ENCODE data around the gene TTYH2.
A peak's percentile ranks its signal among the peaks of the same experiment; 100 is the strongest.

TTYH2 gene

DNA sequence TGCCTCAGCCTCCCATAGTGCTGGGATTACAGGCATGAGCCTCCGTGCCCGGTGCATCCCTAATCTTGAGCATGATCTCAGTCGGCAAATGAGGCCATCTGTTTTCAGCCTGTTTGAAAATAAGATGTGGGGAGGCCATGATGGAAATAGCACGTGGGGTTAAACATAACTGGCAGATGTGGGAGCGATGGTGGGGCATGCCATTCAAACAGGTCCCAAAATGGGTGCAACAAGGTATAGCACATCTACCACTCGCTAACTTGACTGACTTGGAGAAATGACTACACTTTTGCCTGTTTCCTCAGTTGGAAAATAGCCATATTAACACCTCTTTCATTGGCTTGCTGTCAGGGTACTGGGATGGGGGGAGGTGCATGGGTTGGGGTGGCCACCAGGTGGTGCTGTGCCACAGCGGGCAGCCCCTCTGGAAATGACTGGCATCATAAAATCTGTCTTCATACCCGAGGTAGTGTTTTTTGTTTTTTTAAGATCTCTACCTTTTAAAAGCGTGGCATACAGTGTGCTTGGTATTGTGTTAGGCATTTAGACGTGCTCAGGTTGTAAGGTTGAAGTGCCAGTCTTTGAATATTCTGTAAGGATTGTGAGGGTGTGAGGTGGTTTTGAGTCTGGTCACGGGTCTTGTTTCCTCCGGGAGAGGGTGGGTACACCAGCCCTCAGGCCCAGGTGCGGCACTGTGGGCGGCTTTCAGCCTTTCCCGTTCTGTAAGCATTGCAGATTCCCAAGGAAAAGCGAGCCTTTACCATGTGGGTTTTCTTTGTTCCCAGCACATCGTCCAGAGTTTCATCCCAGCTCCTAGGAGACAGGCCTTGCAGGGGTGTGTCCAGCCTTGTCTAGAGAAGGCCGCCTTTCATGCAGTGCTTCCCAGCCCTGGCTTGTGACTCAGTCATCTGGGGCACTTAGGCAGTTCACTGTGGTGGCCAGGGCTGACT lies 2.9 kb upstream of the TTYH2 start:
- TF ChIP-seq CREB1 (IDR thresholded peaks at IDR 0.05; ENCODE audit: low read depth) (no peak), RAD21 (IDR thresholded peaks at IDR 0.05; ENCODE audit: low read depth) (peak; percentile 42), ZBTB7A (IDR thresholded peaks at IDR 0.05; ENCODE audit: low read depth) (no peak), NFIC (IDR thresholded peaks at IDR 0.05) (peak; percentile 57; the same call in 1 of the 2 replicates)
- TF ChIP-seq, protein P1, sequence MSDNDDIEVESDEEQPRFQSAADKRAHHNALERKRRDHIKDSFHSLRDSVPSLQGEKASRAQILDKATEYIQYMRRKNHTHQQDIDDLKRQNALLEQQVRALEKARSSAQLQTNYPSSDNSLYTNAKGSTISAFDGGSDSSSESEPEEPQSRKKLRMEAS (IDR thresholded peaks at IDR 0.05) = no peak
- TF ChIP-seq, protein P2, sequence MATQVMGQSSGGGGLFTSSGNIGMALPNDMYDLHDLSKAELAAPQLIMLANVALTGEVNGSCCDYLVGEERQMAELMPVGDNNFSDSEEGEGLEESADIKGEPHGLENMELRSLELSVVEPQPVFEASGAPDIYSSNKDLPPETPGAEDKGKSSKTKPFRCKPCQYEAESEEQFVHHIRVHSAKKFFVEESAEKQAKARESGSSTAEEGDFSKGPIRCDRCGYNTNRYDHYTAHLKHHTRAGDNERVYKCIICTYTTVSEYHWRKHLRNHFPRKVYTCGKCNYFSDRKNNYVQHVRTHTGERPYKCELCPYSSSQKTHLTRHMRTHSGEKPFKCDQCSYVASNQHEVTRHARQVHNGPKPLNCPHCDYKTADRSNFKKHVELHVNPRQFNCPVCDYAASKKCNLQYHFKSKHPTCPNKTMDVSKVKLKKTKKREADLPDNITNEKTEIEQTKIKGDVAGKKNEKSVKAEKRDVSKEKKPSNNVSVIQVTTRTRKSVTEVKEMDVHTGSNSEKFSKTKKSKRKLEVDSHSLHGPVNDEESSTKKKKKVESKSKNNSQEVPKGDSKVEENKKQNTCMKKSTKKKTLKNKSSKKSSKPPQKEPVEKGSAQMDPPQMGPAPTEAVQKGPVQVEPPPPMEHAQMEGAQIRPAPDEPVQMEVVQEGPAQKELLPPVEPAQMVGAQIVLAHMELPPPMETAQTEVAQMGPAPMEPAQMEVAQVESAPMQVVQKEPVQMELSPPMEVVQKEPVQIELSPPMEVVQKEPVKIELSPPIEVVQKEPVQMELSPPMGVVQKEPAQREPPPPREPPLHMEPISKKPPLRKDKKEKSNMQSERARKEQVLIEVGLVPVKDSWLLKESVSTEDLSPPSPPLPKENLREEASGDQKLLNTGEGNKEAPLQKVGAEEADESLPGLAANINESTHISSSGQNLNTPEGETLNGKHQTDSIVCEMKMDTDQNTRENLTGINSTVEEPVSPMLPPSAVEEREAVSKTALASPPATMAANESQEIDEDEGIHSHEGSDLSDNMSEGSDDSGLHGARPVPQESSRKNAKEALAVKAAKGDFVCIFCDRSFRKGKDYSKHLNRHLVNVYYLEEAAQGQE (IDR thresholded peaks at IDR 0.05; ENCODE audit: low read depth) = no peak

DNA sequence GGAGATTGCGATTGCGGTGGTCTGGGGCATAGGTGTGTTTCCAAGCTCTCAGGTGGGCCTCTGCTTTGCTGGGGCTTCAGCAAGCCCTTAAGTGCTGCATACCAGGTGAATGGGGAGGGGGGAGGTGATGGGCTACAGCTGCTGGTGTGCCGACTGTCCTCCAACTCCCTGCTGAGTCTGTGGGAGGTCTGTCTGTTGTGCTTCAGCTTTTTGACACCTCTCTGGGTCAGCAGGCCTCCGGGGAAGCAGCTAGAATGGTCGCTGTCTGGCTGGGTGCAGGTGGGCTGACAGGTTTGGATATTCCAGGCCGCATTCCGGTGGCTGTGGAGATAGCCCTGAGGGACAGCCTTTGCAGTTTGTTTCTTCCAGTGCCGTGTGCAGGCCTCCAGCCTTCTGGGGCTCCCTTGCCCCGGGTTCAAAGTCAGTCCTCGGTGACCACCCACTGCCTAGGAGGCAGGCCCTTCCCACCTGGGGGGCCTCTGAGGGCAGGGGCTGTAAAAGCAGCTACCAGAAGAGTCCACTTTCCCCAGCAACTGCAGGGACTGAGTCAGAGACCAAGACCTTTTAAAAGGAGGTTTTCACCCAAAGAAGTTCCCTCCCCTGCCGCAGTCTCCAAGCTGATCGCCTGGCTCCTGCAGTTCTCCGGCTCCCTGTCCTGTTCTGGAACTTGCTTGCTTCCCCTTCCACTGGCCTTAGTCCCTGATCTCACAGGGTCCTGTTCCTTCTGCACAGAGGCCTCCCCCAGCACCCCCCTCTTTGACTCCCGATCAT lies 2.0 kb upstream of the TTYH2 start:
- TF ChIP-seq, protein P3, sequence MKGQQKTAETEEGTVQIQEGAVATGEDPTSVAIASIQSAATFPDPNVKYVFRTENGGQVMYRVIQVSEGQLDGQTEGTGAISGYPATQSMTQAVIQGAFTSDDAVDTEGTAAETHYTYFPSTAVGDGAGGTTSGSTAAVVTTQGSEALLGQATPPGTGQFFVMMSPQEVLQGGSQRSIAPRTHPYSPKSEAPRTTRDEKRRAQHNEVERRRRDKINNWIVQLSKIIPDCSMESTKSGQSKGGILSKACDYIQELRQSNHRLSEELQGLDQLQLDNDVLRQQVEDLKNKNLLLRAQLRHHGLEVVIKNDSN (IDR thresholded peaks at IDR 0.05) = no peak
- no peak for TF ChIP-seq TCF12 (IDR thresholded peaks at IDR 0.05; ENCODE audit: low read depth)
- TF ChIP-seq CREB1 (IDR thresholded peaks at IDR 0.05; ENCODE audit: low read depth) = no peak
- TF ChIP-seq TEAD4 (IDR thresholded peaks at IDR 0.05) = no peak
- no peak for TF ChIP-seq YY1 (IDR thresholded peaks at IDR 0.05; ENCODE audit: low read depth)
- TF ChIP-seq EP300 (IDR thresholded peaks at IDR 0.05; ENCODE audit: borderline replicate concordance) = no peak
- no peak for TF ChIP-seq TAF1 (IDR thresholded peaks at IDR 0.05; ENCODE audit: low read depth)
- TF ChIP-seq, protein P2 (IDR thresholded peaks at IDR 0.05; ENCODE audit: low read depth) = no peak
- TF ChIP-seq EGR1 (IDR thresholded peaks at IDR 0.05) = no peak
- TF ChIP-seq CEBPB (IDR thresholded peaks at IDR 0.05) = no peak
- no peak for TF ChIP-seq NFIC (IDR thresholded peaks at IDR 0.05)
- no peak for TF ChIP-seq RAD21 (IDR thresholded peaks at IDR 0.05; ENCODE audit: low read depth)

DNA sequence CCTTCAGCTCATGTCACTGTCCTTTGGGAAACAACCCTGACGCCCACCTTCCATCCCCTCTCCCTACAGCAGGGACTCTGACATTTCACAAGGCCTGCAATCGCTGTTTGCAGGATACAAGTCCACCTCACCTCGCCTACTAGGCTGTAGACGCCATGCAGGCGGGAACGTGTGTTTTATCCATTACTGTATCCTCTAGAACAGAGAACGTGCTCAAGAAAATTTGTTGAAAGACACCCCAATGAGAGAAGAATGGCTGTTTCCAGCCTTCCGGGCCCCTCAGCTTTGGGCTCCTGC lies 1.5 kb upstream of the TTYH2 start:
- TF ChIP-seq EP300 (IDR thresholded peaks at IDR 0.05; ENCODE audit: borderline replicate concordance) = no peak
- no peak for TF ChIP-seq ZBTB7A (IDR thresholded peaks at IDR 0.05; ENCODE audit: low read depth)

DNA sequence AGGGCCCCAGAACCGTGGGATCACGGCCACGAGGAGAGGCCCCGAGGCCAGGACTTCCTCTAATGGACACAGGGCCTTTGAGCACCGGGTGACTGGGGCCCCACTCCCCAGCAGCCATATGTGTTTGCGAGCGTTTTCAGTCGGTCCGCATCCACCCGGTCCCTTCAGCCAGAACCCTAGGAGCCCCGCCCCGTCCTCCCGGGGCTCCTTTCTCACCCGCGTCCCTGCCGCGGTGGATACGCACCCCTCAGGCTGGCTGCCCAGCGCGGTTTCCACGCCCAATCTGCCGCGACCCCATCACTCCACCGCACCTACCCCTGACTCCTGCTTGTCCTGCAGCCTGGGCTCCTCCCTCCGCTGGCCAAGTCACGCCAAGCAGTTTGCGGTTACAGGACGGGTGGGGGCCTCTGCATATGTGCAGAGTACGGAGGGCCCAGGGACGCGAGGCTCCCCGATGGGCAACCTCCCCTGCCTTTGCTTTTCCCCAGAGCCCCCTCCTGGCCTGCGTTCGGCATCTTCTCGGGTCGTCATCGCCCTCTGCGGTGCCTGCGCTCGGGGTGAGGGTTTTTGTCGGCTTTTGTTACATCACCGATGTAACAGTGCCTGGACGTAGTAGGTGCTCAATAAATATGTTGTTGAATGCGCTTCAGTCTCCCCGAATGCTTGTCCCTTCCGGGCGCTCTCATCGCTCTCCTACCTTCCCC lies 1.0 kb upstream of the TTYH2 start:
- TF ChIP-seq TAF1 (IDR thresholded peaks at IDR 0.05; ENCODE audit: low read depth) (no peak), CREB1 (IDR thresholded peaks at IDR 0.05; ENCODE audit: low read depth) (no peak), YY1 (IDR thresholded peaks at IDR 0.05; ENCODE audit: low read depth) (no peak), EGR1 (IDR thresholded peaks at IDR 0.05) (no peak), ZBTB7A (IDR thresholded peaks at IDR 0.05; ENCODE audit: low read depth) (no peak), RAD21 (IDR thresholded peaks at IDR 0.05; ENCODE audit: low read depth) (no peak), TCF12 (IDR thresholded peaks at IDR 0.05; ENCODE audit: low read depth) (no peak), CEBPB (IDR thresholded peaks at IDR 0.05) (no peak), TEAD4 (IDR thresholded peaks at IDR 0.05) (no peak), NFIC (IDR thresholded peaks at IDR 0.05) (no peak), EP300 (IDR thresholded peaks at IDR 0.05; ENCODE audit: borderline replicate concordance) (no peak), FOXM1 (IDR thresholded peaks at IDR 0.05; ENCODE audit: borderline replicate concordance, low read depth) (no peak)
- TF ChIP-seq, protein P2 (IDR thresholded peaks at IDR 0.05; ENCODE audit: low read depth) = no peak
- TF ChIP-seq, protein P1 (IDR thresholded peaks at IDR 0.05) = no peak
- TF ChIP-seq, protein P3 (IDR thresholded peaks at IDR 0.05) = no peak
